GM18870 (cell line): Measurements from ENCODE around the gene GLUD1.

ENCODE experiments used
- ATAC-seq: cut with Tn5 transposase; IDR thresholded peaks from one replicate; pipeline ENCODE4 v1.9.1; 2021; ENCODE audit warnings: moderate library complexity; ENCODE audit not compliant: unreplicated experiment

Gene GLUD1

GRCh38 chr10:87000491-87000890, 94.2 kb downstream of the GLUD1 start:
- ATAC-seq, result no peak
